GM23338 (cell line): ENCODE results near the gene OR52I1.

Experiments
- CREB1 ChIP-seq: fragments of 250-450 bp; sonication (Bioruptor Pico); IDR thresholded peaks from 2 replicates; pipeline ENCODE4 v1.5.0; 2020; ENCODE audit warnings: low read depth, mild to moderate bottlenecking, moderate library complexity
- CTCF ChIP-seq, 2 experiments: fragments of 200-600 bp in 1 of 2; sonication (generic) in 1 of 2; conservative IDR thresholded peaks; 2 replicates each; pipeline versions ENCODE4 v1.5.1 to v1.6.1; 2016 to 2017; ENCODE audit warnings: antibody characterized with exemption in 2 of 2, low read depth in 2 of 2, mild to moderate bottlenecking in 2 of 2, moderate library complexity in 1 of 2
- EZH2 ChIP-seq: fragments of 200-600 bp; sonication (generic); IDR thresholded peaks from one replicate; pipeline ENCODE4 v1.8.0; 2017; ENCODE audit warnings: antibody characterized with exemption, mild to moderate bottlenecking, low read depth; ENCODE audit not compliant: unreplicated experiment
- EZH2phosphoT487 ChIP-seq: fragments of 200-600 bp; sonication (generic); IDR thresholded peaks from one replicate; pipeline ENCODE4 v1.8.1; 2018; ENCODE audit warnings: antibody characterized with exemption; ENCODE audit not compliant: unreplicated experiment
- POLR2AphosphoS5 ChIP-seq: IDR thresholded peaks from 2 replicates; pipeline ENCODE4 v1.6.1; 2016; ENCODE audit warnings: antibody characterized with exemption, low read depth
- REST ChIP-seq: IDR thresholded peaks from one replicate; pipeline ENCODE4 v1.6.1; 2018; ENCODE audit warnings: antibody characterized with exemption; ENCODE audit not compliant: unreplicated experiment

GRCh38 chr11:4576880-4577279 lies 17.0 kb upstream of the OR52I1 start:
- TF ChIP-seq CTCF (conservative IDR thresholded peaks at IDR 0.05; ENCODE audit: low read depth in 2 of 2) (no peak), EZH2 (no peak), POLR2AphosphoS5 (no peak), EZH2phosphoT487 (no peak), CREB1 (CRISPR knock-in tag) (no peak), REST (no peak)
